Fibroblast of peridontal ligament (primary cell): ENCODE measurements around the gene NDOR1.

Experiments used
- DNase-seq: peaks from one replicate; pipeline ENCODE4 v3.0.0-alpha.2; 2010; ENCODE audit errors: extremely low read depth

The NDOR1 gene

DNA sequence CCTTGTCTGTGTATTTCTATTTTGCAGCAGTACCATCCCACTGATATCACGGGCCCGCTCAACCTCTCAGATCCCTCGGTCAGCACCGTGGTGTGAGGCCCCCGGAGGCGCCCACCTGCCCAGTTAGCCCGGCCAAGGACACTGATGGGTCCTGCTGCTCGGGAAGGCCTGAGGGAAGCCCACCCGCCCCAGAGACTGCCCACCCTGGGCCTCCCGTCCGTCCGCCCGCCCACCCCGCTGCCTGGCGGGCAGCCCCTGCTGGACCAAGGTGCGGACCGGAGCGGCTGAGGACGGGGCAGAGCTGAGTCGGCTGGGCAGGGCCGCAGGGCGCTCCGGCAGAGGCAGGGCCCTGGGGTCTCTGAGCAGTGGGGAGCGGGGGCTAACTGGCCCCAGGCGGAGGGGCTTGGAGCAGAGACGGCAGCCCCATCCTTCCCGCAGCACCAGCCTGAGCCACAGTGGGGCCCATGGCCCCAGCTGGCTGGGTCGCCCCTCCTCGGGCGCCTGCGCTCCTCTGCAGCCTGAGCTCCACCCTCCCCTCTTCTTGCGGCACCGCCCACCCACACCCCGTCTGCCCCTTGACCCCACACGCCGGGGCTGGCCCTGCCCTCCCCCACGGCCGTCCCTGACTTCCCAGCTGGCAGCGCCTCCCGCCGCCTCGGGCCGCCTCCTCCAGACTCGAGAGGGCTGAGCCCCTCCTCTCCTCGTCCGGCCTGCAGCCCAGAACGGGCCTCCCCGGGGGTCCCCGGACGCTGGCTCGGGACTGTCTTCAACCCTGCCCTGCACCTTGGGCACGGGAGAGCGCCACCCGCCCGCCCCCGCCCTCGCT is 37.5 kb upstream of the NDOR1 start:
- DNase-seq, result no peak

GRCh38 chr9:137168573-137168903 is 37.0 kb upstream of the NDOR1 start:
- no peak for DNase-seq

GRCh38 chr9:137168904-137169856 is 36.3 kb upstream of the NDOR1 start:
- DNase-seq, result no peak

GRCh38 chr9:137169896-137170358 is 35.6 kb upstream of the NDOR1 start, which contains the start of gene LRRC26:
LRRC26 (minus strand) TSS chr9:137170051; CDS start chr9:137169943, 108 bp downstream.
- no peak for DNase-seq

DNA sequence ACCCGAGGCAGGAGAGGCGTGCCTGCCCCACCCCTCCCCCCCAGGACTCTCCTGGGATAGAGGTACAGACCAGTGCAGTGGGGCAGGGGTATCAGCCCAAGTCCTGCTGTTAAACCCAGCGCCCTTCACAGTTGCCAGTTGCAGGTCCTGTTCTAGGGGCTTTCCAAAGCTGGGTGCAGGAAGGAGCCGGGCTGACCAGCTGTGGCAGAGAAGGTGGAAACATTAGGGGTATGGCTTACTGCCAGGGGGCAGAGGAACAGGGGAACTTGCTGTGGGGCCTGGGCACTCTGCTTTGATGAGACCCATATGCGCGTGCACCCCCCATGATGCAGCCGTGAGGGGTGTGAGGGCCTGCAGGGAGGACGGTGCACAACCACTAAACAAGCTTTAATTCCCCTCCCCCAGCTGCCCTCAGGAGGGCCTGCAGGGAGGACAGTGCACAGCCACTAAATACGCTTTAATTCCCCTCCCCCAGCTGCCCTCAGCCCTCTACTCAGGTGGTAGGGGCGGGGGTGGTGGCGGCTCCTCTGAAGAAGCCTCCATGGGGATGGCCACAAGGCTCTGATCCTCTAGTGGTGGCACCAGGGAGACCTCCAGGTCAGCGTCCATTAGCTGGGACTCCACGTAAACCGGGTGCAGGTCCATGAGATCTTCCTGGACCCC is 34.9 kb upstream of the NDOR1 start:
- DNase-seq, result no peak

DNA sequence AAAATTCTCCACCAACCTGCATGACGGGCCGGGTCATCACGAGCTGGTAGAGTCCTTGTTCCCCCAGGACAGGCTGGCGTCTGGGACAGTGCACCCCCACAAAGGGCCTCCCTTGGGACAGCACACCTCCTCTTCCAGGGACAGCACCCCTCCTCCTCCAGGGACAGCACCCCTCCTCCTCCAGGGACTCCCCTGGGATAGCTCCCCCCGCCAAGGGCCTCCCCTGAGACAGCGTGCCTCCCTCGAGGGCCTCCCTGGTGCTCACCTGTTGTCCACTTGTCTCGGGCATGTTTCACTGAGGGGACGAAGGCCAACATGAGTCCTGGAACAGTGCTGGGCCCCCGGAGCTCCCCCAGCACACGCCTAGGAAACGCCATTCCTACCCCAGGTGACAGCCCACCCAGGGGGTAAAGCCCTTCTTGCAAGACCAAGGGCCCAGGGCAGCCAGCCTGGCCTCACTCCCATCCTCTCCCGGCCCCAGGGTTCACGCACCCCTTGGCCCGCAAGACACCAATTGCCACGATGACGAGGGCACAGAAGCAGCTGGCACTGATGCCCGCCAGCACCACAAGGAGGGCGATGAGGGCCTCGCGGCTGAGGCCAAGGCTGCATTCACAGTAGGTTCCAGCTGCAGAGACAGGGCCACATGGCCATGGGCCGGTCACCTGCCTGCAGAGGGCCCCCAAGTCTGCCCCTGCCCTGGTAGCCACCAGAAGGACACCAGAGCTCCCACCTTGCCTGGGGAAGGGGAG is 34.2 kb upstream of the NDOR1 start:
- no peak for DNase-seq

DNA sequence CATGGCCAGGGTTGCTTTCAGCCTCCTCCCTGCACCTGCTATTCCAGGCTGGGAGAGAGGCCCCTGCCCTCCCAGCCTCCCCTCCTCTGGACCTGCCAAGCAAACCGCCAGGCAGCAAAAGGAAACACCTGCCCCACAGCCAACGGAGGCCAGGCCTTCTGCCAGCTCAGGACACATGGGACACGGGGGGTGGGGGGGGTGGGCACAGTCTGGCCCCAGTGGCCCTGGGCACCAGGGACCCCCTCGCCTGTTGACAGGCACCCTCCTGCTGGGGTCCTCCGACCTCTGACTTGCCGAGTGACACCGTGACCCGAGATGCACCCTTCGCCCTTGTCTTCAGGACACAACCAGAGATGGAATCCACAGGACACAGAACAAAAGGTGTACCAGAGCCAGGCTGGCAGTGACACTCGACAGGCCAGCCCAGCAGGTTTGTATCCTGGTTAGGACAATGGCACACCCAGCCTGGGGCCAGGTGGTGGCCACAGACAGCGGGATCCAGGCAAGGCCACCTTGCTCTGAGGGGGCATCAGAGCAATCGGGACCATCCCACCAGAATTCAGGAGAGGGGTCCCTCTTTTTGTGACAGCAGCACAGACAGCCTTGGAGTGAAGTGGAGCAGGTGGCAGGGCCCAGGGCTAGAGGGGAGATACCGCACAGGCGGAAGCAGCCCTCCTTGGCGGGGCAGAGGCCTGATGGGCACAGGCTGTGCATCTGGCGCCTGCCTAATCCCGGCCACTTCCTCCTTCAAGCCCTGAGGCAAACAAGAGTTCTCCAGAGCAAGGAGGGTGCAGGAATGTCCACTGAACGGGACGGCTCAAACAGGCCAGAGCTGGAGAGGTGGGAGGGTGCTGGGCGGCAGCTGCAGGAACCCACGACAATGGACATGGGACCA is 32.4 kb upstream of the NDOR1 start:
- DNase-seq, result no peak

- no peak for DNase-seq
Measured at GRCh38 chr9:137173796-137174664, 31.5 kb upstream of the NDOR1 start.

- no peak for DNase-seq
Measured at GRCh38 chr9:137174722-137175293, 30.7 kb upstream of the NDOR1 start.

GRCh38 chr9:137175345-137175961 is 30.0 kb upstream of the NDOR1 start:
- no peak for DNase-seq

DNA sequence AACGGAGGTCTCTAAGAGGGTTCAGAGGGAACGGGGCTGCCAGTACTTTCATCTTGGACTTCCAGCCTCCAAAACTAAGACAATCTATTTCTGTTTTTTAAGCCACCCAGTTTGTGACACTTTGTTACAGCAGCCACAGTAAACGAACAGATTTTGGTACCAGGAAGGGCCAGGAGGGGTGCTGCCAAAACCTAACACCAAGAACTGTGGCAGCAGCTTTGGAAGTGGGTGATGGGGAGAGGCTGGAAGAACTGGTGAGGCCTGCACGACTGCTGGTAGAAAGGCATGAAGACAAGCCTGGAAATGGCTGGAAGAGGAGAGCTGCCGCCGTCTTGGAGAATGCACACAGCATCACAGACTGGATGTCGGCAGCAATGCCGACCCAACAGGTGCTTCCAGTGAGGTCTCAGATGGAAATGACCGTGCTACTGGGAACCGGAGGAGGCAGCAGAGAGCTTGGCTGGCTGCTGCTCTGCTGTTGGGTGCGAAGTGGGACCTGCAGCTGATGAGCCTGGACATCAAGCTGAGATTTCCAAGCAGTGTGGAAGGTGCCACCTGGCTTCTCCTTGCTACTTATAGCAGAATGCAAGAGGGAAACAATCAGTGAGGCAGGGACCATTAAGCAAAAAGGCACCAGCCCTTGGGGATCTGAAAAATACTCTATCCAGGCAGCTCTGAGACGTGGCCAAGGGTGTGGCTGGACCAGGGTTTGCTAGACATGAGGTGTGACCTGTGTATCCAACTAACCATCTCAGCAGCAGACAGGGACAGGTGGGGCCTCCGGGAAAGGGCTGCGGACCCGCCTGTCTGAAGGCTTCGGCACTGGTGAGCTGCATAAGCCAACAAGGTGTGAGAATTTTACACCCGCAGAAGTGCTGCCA is 29.0 kb upstream of the NDOR1 start:
- no peak for DNase-seq

- no peak for DNase-seq
Measured at GRCh38 chr9:137178201-137178938, 27.1 kb upstream of the NDOR1 start.

GRCh38 chr9:137178939-137179630 is 26.4 kb upstream of the NDOR1 start:
- no peak for DNase-seq

- no peak for DNase-seq
Measured at GRCh38 chr9:137179761-137180160, 25.7 kb upstream of the NDOR1 start.

DNA sequence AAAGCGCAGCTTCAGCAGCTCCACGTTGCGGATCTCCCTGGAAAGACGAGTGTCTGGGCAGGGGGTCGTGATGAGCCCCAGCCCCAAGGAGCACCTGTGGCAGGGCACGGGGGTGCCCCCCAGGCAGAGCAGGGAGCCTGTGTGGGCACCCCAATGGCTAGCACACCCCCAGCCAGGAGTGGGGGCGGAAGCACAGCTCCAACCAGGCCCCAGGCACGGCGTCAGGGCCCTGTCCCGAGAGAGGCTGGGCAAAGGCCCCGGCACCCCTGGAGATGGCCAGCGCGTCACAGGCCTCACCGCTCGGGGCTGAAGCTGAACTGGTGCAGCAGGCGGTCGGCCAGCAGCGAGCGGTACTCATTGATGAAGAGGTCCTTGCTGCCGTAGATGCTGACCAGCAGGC is 25.0 kb upstream of the NDOR1 start:
- DNase-seq, result no peak

DNA sequence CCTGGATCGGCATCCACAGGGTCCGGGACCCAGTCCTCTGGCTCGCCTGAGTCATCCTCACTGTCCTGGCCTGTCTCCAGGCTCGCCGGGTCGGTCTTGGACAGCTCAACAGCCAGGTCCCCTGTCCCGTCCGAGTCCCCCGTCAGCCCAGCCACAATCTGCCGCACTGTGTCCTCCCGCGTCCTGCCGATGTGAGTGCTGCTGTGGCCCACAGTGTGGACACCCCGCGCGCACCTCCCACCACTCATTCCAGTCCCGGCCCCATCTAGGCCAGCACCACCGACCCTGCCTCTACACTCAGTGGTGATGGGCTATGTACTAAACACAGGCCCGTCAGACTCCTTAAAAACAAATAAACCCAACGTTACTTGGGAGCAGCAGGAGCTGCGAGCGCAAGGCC is 23.8 kb upstream of the NDOR1 start:
- no peak for DNase-seq
